AG04450 (cell line): ENCODE results near the gene PARD6G. TPM values are rescaled to one million over a fixed set of nuclear protein-coding genes. Genes with fewer than 3 reads are reported as not detected.

Experiments used
- CTCF ChIA-PET: fragments of 300-600, 350-600 bp; formaldehyde crosslinking; extraction: SDS; loops from one replicate; lab custom pipeline; 2022; ENCODE audit warnings: antibody characterized with exemption, inconsistent platforms; lab: Charles Lee
- POLR2A ChIA-PET: fragments of 350-600 bp; formaldehyde crosslinking; extraction: SDS; loops from one replicate; lab custom pipeline; 2021; ENCODE audit warnings: antibody characterized with exemption, inconsistent platforms; lab: Yijun Ruan, JAX
- DNase-seq: peaks from one replicate; pipeline ENCODE4 v3.0.0-alpha.2; 2011; ENCODE audit warnings: low read depth, low spot score
- H3K27ac ChIP-seq: one replicate; pipeline ENCODE4 v1.5.1; 2012; ENCODE audit warnings: low read depth, low read length, control low read depth
- H3K27me3 ChIP-seq: one replicate; pipeline ENCODE4 v1.6.0; 2012; ENCODE audit warnings: low read length; ENCODE audit not compliant: control insufficient read depth, insufficient read depth
- H3K4me3 ChIP-seq: 2 replicates; pipeline ENCODE4 v1.5.1; 2011; ENCODE audit warnings: mild to moderate bottlenecking, low read depth, low read length, control low read depth
- H3K9me3 ChIP-seq: 2 replicates; pipeline ENCODE4 v1.5.1; 2012; ENCODE audit warnings: low read length; ENCODE audit not compliant: control insufficient read depth, insufficient read depth
- polyA plus RNA-seq: library from polyadenylated mRNA; depleted of rRNA; stranded (reverse); fragments of >200 nt; gene quantifications from 2 replicates; pipeline ENCODE4 v1.2.3, GENCODE V29; 2011
- TF ChIP-seq, protein P1 (sequence below): IDR thresholded peaks from 2 replicates; pipeline ENCODE4 v1.5.1; 2011; ENCODE audit warnings: low read depth, low read length, control low read depth, inconsistent platforms

The PARD6G gene
- polyA plus RNA-seq, 1 experiment = 11.2 TPM

DNA sequence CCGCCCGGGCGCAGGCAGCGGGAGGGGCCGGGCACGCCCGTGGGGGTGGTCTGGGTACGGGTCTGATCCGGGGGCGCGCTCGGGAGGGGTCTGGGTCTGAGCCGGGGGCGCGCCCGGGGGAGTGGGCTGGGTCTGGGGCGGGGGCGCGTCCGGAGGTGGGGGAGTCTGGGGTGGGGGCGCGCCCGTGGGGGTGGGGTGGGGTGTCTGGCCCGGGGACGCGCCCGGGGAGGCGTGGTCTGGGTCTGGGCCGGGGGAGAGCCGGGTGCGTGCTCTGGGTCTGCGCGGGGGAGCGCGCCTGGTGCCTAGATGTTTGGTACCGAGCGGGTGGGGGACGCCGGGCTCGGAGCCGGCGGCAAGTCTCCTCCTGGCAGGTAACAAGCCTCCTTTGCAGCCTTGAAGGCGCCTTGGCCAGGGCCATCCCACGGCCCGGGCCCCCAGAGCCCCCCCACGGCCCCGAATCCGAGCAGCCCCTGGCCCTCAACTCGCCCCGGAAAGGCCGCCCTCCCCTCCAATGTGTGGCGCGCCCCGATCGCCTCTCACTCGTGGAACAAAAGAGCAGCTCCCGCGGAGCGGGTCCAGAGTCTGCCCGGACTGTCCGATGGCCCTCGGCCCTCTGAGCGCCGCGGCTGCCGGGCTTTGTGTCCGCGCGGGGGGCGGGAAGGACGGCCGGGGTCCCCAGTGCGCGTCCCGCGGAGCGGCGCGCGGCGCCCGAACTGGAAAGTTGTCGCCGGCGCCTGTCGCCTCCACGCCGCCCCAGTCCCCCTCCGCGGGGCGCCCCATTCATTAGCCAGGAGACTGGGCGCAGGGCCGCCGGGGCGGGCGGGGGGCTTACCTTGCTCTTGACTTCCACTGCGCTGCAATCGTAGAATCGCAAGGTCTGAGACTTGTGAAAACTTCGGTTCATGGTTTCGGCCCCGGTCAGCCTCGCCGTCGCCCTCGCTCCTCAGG lies 595 bp downstream of the PARD6G start:
- CTCF ChIA-PET = interaction anchor here (0.6 to 2.1 kb wide), 3 partner anchors 42 to 89 kb away, joined by 3 to 14 read pairs (median 3); no protein-coding TSS in a partner anchor
- TF ChIP-seq, protein P1, sequence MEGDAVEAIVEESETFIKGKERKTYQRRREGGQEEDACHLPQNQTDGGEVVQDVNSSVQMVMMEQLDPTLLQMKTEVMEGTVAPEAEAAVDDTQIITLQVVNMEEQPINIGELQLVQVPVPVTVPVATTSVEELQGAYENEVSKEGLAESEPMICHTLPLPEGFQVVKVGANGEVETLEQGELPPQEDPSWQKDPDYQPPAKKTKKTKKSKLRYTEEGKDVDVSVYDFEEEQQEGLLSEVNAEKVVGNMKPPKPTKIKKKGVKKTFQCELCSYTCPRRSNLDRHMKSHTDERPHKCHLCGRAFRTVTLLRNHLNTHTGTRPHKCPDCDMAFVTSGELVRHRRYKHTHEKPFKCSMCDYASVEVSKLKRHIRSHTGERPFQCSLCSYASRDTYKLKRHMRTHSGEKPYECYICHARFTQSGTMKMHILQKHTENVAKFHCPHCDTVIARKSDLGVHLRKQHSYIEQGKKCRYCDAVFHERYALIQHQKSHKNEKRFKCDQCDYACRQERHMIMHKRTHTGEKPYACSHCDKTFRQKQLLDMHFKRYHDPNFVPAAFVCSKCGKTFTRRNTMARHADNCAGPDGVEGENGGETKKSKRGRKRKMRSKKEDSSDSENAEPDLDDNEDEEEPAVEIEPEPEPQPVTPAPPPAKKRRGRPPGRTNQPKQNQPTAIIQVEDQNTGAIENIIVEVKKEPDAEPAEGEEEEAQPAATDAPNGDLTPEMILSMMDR = no peak
- POLR2A ChIA-PET = no interaction called here

DNA sequence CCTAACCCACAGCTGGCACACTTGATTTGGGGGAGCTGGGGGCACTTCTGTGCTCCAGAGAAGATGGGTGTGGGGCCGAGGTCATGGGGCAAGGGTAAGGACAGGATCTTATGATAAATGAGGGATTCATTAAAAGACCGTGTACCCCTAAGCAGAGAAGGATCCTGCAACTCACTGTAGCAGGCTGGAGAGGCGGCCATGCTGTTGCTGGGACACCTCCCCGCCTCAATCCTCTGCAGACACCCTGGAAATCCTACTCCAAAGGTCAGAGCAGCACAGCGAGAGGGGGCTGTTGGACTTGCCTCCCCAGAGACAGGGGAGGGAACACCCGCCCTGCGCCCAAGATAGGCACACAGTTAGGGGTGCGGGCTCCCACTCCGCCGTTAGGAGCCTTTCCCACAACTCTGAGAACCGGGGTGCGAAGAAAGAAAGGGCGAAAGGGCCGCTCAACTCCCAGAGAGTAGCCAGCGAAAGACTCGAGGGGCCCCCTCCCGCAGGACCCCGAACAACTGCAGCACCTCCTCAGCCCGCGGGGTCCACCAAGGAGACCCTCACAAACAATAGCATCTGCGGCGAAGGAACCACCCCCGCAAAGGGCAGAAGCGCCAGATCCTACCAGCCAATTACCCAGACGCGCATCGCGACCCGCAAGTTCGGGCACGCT lies 1.4 kb downstream of the PARD6G start:
- no peak for DNase-seq
- H3K4me3 ChIP-seq = peak overlapping the region; percentile 73
- POLR2A ChIA-PET = no interaction called here
- no peak overlapping the region for H3K27ac ChIP-seq
- CTCF ChIA-PET = no interaction called here
- TF ChIP-seq, protein P1 = no peak
- H3K9me3 ChIP-seq = no peaks in the 10 kb centered on the region; the same call in 1 of the 2 replicates
- peaks cover 3% of the 10 kb centered on the region for H3K27me3 ChIP-seq

More for the DNA sequence above, 595 bp downstream of the PARD6G start:
- Histone ChIP-seq H3K4me3 (peak overlapping the region; percentile 73), H3K9me3 (no peaks in the 10 kb centered on the region; the same call in 1 of the 2 replicates), H3K27me3 (peaks cover 3% of the 10 kb centered on the region), H3K27ac (no peak overlapping the region)
- no peak for DNase-seq

DNA sequence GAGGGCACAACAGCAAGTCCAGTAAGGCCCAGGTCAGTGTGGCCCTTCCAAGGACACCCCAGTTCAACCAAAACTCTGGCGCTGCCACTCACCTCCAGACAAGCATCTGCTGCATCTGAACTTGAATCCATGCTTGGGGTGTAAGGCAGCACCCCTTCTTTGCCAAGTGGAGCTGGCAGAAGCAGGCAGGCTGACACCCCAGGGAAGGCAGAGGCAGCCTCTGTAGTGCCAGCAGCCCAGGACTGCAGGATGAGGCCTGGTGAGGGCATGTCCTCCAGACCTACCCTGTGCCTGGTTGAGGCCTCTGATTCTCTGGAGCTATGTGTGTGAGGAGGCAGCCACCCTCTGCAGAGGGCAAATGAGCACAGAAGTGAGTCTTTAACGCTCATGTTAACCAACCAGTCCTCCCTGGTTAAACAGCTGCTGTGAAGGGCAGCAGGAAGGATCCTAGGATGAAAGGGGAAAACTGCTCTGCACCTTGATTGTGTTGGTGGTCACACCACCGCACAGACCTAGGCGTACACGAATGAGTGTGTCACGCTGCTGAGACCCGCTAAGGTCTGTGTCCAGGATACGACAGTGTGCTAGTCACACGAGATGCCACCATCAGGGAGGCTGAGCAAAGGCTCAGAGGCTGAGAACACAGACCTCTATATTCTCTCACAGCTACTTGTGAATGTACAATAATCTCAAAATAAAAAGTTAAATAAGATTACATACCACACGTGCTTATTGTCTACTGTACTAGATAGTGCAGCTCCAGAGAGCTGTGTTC lies 2.2 kb downstream of the PARD6G start:
- DNase-seq = no peak
- CTCF ChIA-PET = interaction anchor here (1.2 kb wide), 1 partner anchor 88 kb away, joined by 6 read pairs; no protein-coding TSS in a partner anchor

DNA sequence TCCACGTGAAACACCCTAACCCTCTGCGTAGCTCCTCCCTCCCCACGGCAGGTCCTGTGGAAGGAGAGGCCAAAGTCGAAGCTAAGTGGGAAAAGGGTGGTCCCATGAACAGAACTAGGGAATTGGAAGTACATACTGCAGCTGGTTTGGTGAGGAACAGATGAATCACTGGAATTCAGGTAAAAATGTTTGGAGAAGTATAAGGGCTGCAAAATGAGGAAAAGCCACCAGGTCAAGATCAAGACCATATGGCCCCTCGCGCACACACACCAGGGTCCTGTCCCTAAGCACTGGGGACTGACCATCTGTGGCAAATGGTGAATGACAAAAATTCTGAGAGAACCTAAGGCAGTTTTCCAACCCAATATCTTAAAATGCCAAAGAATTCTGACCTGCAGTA lies 3.1 kb downstream of the PARD6G start:
- Histone ChIP-seq H3K27ac (no peak overlapping the region), H3K4me3 (no peak overlapping the region), H3K27me3 (no peaks in the 10 kb centered on the region), H3K9me3 (no peaks in the 10 kb centered on the region; the same call in 1 of the 2 replicates)
- ChIA-PET POLR2A (no interaction called here), CTCF (no interaction called here)
- TF ChIP-seq, protein P1 = no peak
- no peak for DNase-seq

More for the DNA sequence above, 2.2 kb downstream of the PARD6G start:
- Histone ChIP-seq H3K27me3 (no peaks in the 10 kb centered on the region), H3K27ac (no peak overlapping the region), H3K4me3 (peak overlapping the region; percentile 73; the same call in 1 of the 2 replicates), H3K9me3 (no peaks in the 10 kb centered on the region; the same call in 1 of the 2 replicates)
- TF ChIP-seq, protein P1 = no peak
- POLR2A ChIA-PET = no interaction called here
